GM06990 (cell line): ENCODE results near the gene WNT7B.

Source experiments
- DNase-seq: peaks from one replicate; pipeline ENCODE4 v3.0.0-alpha.2; 2011; ENCODE audit not compliant: insufficient read length; ENCODE audit errors: extremely low read depth
- H3K27me3 ChIP-seq: replicated peaks from 2 replicates; pipeline ENCODE4 v1.6.0; 2011; ENCODE audit warnings: low read length; ENCODE audit not compliant: control insufficient read depth, insufficient read depth
- H3K36me3 ChIP-seq: 2 replicates; pipeline ENCODE4 v1.5.1; 2011; ENCODE audit warnings: low read length; ENCODE audit not compliant: control insufficient read depth, insufficient read depth
- H3K4me3 ChIP-seq: replicated peaks from 2 replicates; pipeline ENCODE4 v1.5.1; 2011; ENCODE audit warnings: low read depth, mild to moderate bottlenecking, control low read depth, low read length
- TF ChIP-seq, protein P1 (sequence below): IDR thresholded peaks from 2 replicates; pipeline ENCODE4 v1.5.1; 2011; ENCODE audit warnings: low read length, control low read depth, mild to moderate bottlenecking, inconsistent platforms; ENCODE audit not compliant: insufficient read depth, poor library complexity, severe bottlenecking

Gene WNT7B

DNA sequence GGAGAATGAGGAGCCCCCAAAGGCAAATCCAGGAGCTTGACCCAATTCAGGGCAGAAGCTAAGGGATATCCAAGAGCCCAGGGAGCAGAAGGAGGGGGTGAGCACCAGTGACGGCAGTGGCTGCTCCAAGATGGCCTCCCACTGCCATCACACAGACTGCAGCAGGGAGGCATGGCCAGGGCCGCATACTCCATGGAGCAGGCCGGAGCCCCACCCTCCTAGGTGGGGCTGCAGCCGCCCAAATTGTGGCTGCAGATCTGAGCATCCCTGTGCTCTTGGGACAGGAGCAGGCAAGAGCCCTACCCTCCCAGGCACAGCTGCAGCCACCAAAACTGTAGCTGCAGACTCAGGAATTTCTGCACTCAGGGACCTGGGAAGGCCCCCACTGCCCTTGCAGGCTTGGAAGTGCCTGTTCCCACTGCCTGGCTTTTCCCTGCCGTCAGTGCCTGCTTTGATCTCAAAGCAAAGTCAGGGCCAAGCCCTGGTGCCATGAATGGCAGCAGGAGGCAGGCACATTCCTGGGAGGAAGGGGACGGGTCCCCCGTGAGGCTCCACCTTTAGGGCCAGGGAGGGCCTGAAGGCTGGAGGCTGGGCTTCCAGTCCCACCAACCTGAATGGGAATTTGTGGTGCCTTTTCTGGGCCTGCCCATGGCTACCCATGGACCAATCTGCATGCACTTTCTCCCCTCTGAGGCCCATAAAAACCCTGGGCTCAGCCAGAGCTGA, 10.3 kb upstream of the WNT7B start:
- no peaks in the 10 kb centered on the region for H3K27me3 ChIP-seq
- TF ChIP-seq, protein P1, sequence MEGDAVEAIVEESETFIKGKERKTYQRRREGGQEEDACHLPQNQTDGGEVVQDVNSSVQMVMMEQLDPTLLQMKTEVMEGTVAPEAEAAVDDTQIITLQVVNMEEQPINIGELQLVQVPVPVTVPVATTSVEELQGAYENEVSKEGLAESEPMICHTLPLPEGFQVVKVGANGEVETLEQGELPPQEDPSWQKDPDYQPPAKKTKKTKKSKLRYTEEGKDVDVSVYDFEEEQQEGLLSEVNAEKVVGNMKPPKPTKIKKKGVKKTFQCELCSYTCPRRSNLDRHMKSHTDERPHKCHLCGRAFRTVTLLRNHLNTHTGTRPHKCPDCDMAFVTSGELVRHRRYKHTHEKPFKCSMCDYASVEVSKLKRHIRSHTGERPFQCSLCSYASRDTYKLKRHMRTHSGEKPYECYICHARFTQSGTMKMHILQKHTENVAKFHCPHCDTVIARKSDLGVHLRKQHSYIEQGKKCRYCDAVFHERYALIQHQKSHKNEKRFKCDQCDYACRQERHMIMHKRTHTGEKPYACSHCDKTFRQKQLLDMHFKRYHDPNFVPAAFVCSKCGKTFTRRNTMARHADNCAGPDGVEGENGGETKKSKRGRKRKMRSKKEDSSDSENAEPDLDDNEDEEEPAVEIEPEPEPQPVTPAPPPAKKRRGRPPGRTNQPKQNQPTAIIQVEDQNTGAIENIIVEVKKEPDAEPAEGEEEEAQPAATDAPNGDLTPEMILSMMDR, result no peak
- no peaks in the 10 kb centered on the region for H3K36me3 ChIP-seq
- H3K4me3 ChIP-seq, result no peak overlapping the region
- no peak for DNase-seq

DNA sequence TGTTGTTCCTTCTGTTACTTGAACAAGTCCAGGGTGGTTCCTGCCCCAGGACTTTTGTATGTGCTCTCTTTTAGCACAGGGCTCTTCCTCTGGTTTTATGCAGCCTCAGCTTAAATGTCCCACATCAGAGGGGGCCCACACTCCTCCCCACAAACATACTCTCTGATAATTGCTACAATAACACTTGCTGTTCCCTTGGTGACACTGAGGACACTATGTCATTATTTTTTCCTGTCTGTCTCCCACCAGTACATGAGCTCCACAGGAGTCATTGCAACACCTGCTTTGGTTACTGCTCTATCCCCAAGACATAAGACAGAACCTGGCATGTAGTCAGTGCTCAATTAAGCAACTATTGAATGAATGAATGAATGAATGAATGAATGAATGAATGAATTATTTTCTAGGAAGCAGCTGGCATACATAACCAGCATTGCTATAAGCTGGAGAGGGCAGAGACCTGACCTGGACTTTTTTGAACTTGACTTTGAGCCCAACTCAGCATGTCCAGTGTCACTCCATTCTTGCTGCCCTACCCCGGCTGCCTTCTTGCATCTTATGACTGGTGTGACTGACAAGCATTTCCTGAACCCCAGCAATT, 7.5 kb upstream of the WNT7B start:
- Histone ChIP-seq H3K4me3 (no peak overlapping the region), H3K36me3 (no peaks in the 10 kb centered on the region), H3K27me3 (no peaks in the 10 kb centered on the region)
- DNase-seq, result no peak
- TF ChIP-seq, protein P1, result no peak

- no peak for DNase-seq
- Histone ChIP-seq H3K27me3 (no peaks in the 10 kb centered on the region), H3K4me3 (no peak overlapping the region), H3K36me3 (no peaks in the 10 kb centered on the region)
- TF ChIP-seq, protein P1, result no peak
Measured at GRCh38 chr22:45983797-45984196, 6.8 kb upstream of the WNT7B start.

GRCh38 chr22:45980761-45981160, 3.8 kb upstream of the WNT7B start:
- H3K27me3 ChIP-seq, result no peaks in the 10 kb centered on the region; the same call in 1 of the 2 replicates
- no peaks in the 10 kb centered on the region for H3K36me3 ChIP-seq
- no peak overlapping the region for H3K4me3 ChIP-seq
- TF ChIP-seq, protein P1, result no peak
- no peak for DNase-seq

GRCh38 chr22:45980268-45980570, 3.3 kb upstream of the WNT7B start:
- no peak for DNase-seq
- H3K36me3 ChIP-seq, result no peaks in the 10 kb centered on the region
- TF ChIP-seq, protein P1, result no peak
- H3K27me3 ChIP-seq, result no peaks in the 10 kb centered on the region; the same call in 1 of the 2 replicates
- no peak overlapping the region for H3K4me3 ChIP-seq
